Neuronal stem cell (in vitro differentiated cells): ENCODE results near the gene TCEA2.

Source experiments
- DNase-seq: peaks from one replicate; pipeline ENCODE4 v3.0.0-alpha.2; 2013; ENCODE audit warnings: low spot score
- H2AFZ ChIP-seq: one replicate; pipeline ENCODE4 v1.6.1; 2013; ENCODE audit warnings: mild to moderate bottlenecking, low read length, inconsistent platforms
- H2AK5ac ChIP-seq: 2 replicates; pipeline ENCODE4 v1.6.1; 2013; ENCODE audit warnings: low read depth, mild to moderate bottlenecking, inconsistent platforms, low read length, moderate library complexity, mixed read lengths
- H2BK120ac ChIP-seq: 2 replicates; pipeline ENCODE4 v1.6.1; 2013; ENCODE audit warnings: low read depth, mild to moderate bottlenecking, inconsistent platforms, low read length, moderate library complexity, mixed read lengths
- H2BK12ac ChIP-seq: one replicate; pipeline ENCODE4 v1.6.1; 2013; ENCODE audit warnings: low read length, inconsistent platforms
- H2BK15ac ChIP-seq: 2 replicates; pipeline ENCODE4 v1.6.1; 2013; ENCODE audit warnings: mild to moderate bottlenecking, low read length, inconsistent platforms, mixed read lengths
- H2BK5ac ChIP-seq: one replicate; pipeline ENCODE4 v1.6.1; 2013; ENCODE audit warnings: inconsistent platforms, mild to moderate bottlenecking, low read length, moderate library complexity
- H3K14ac ChIP-seq: one replicate; pipeline ENCODE4 v1.6.1; 2013; ENCODE audit warnings: low read length, inconsistent platforms
- H3K18ac ChIP-seq: 2 replicates; pipeline ENCODE4 v1.6.1; 2013; ENCODE audit warnings: low read length, inconsistent platforms
- H3K23ac ChIP-seq: 2 replicates; pipeline ENCODE4 v1.6.1; 2013; ENCODE audit warnings: low read depth, mild to moderate bottlenecking, mixed read lengths, low read length, inconsistent platforms; ENCODE audit not compliant: poor library complexity
- H3K27ac ChIP-seq: replicated peaks from 3 replicates; pipeline ENCODE4 v1.5.1; 2013; ENCODE audit warnings: low read length, inconsistent platforms
- H3K27me3 ChIP-seq, 3 experiments: 2 replicates each; pipeline ENCODE4 v1.6.1; 2013; ENCODE audit warnings: low read length in 3 of 3, mild to moderate bottlenecking in 2 of 3, inconsistent platforms in 1 of 3, low read depth in 1 of 3, mixed read lengths in 1 of 3, moderate library complexity in 1 of 3; ENCODE audit not compliant: control insufficient read depth in 3 of 3, insufficient read depth in 3 of 3
- H3K36me3 ChIP-seq, 2 donors: replicated peaks in 1 of 2; 2 replicates each; pipeline ENCODE4 v1.6.1; 2013; ENCODE audit warnings: low read length in 2 of 2; ENCODE audit not compliant: control insufficient read depth in 2 of 2, insufficient read depth in 2 of 2
- H3K4ac ChIP-seq: 2 replicates; pipeline ENCODE4 v1.6.1; 2013; ENCODE audit warnings: inconsistent platforms, mild to moderate bottlenecking, low read length, moderate library complexity
- H3K4me1 ChIP-seq, 2 donors: 1 replicate in 1 of 2; 2 replicates in 1 of 2; pipeline ENCODE4 v1.6.1; 2013; ENCODE audit warnings: low read length in 2 of 2, low read depth in 1 of 2; ENCODE audit not compliant: control insufficient read depth in 2 of 2, insufficient read depth in 1 of 2
- H3K4me2 ChIP-seq: one replicate; pipeline ENCODE4 v1.6.1; 2013; ENCODE audit warnings: mild to moderate bottlenecking, low read length, inconsistent platforms; ENCODE audit not compliant: insufficient read depth, poor library complexity, severe bottlenecking
- H3K4me3 ChIP-seq, 2 donors: 2 replicates each; pipeline ENCODE4 v1.5.1; 2013; ENCODE audit warnings: low read length in 2 of 2, mild to moderate bottlenecking in 2 of 2, inconsistent platforms in 1 of 2, moderate library complexity in 1 of 2
- H3K79me1 ChIP-seq: one replicate; pipeline ENCODE4 v1.6.1; 2013; ENCODE audit warnings: low read depth, mild to moderate bottlenecking, inconsistent platforms, low read length, moderate library complexity
- H3K9ac ChIP-seq: one replicate; pipeline ENCODE4 v1.6.1; 2013; ENCODE audit warnings: mild to moderate bottlenecking, low read depth, low read length, inconsistent platforms; ENCODE audit not compliant: poor library complexity
- H3K9me3 ChIP-seq, 2 donors: replicated peaks in 1 of 2; 2 replicates each; pipeline versions ENCODE3 to v1.6.1; 2013; ENCODE audit warnings: low read length in 2 of 2, mild to moderate bottlenecking in 2 of 2, inconsistent platforms in 1 of 2, low read depth in 1 of 2, mixed read lengths in 1 of 2, moderate library complexity in 1 of 2; ENCODE audit not compliant: control insufficient read depth in 2 of 2, insufficient read depth in 1 of 2
- H4K8ac ChIP-seq: one replicate; pipeline ENCODE4 v1.6.1; 2013; ENCODE audit warnings: low read depth, mild to moderate bottlenecking, inconsistent platforms, low read length, moderate library complexity
- H4K91ac ChIP-seq: one replicate; pipeline ENCODE4 v1.6.1; 2013; ENCODE audit warnings: low read length, low read depth, mild to moderate bottlenecking, inconsistent platforms; ENCODE audit not compliant: poor library complexity
- WGBS, 2 donors: extraction: QIAGEN DNeasy Blood & Tissue Kit; methylation state at CpG; one replicate each; pipeline ENCODE4 v1.1.7; 2013; ENCODE audit warnings: missing lambda C conversion rate in 2 of 2, mixed read lengths in 1 of 2; ENCODE audit not compliant: insufficient read length in 2 of 2, insufficient replicate concordance in 1 of 2; ENCODE audit errors: extremely low coverage in 2 of 2; 5-methylcytosine and 5-hydroxymethylcytosine counted together

TCEA2 gene

DNA sequence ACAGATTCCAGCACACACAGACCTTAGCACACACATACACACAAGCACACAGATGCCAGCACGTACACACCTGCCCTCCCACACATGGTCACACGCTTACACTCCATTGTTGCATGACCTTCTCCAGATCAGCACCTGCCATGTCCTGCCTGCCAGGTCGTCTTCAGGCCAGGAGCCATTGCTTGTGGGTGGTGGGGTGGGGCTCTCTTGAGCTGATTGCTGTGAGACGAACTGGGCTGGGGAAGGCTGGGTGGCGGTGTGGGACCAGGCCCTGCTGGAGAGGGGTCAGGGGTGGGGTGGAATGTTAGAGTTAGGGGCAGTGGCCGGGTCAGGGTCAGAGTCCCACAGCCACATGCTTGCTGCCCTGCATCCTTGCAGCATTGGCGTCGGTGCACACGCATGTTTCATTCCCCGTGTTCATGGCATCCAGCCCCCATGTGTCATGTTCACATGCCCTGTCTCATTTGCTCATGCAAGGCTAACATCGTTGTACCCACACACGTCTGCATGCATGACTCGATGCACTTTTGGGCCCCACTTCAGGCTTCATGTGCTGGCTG lies 50.9 kb downstream of the TCEA2 start:
- Histone ChIP-seq H2AFZ (no peak overlapping the region), H2BK120ac (no peak overlapping the region), H2BK5ac (peak overlapping the region; percentile 53), H3K79me1 (peaks cover 3% of the 10 kb centered on the region), H4K91ac (no peak overlapping the region), H3K27me3 (peaks cover 0 to 60% (median 0%) of the 10 kb centered on the region in 3 experiments), H2AK5ac (peak overlapping the region; percentile 61), H3K4me2 (no peak overlapping the region), H3K18ac (peak overlapping the region; percentile 28), H3K9ac (no peak overlapping the region), H3K27ac (no peak overlapping the region), H2BK15ac (no peak overlapping the region), H3K4me3 (no peak overlapping the region), H3K23ac (peak overlapping the region; percentile 80), H3K4ac (no peak overlapping the region), H2BK12ac (no peak overlapping the region), H3K14ac (peak overlapping the region; percentile 89), H3K4me1 (peaks cover 0 to 2% of the 10 kb centered on the region in 2 donors), H3K36me3 (no peaks in the 10 kb centered on the region), H3K9me3 (no peaks in the 10 kb centered on the region), H4K8ac (no peak overlapping the region)
- no peak for DNase-seq
- WGBS, 2 donors, result no CpG with 5 or more reads among the region's 13 CpGs

DNA sequence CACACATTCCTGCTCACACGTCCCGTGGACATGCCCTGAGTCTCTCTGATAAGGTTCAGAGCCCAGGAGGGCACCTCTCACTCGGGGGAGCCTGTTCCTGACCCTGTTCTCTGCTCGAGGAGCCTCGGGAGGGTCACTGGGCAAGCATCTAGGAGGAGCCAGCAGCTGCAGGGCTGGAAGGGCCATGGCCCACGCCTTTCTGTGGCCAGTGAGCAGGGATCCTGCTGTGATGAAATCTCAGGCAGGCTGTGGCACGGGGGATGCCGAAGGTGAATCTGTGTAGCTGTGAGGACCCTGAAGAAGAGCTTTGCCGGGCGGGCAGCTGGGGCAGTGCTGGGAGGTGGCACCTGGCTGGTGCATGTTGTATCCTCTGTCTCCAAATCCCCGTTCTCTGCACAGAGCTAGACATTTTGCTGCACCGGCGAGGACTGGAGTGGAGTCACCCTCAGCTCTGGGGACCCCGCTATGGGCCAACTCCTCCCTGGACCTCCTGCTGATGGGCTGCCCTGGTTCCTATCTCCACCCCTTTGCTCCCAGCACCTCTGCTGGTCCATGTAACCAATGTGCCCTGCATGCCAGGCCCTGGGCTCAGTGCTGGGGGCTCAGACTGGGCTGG lies 51.5 kb downstream of the TCEA2 start:
- Histone ChIP-seq H4K91ac (no peak overlapping the region), H3K79me1 (peaks cover 3% of the 10 kb centered on the region), H2BK120ac (no peak overlapping the region), H3K4ac (peak overlapping the region; percentile 69), H4K8ac (no peak overlapping the region), H3K4me1 (peaks cover 0 to 2% of the 10 kb centered on the region in 2 donors), H2AK5ac (no peak overlapping the region), H3K27ac (no peak overlapping the region), H2AFZ (no peak overlapping the region), H3K4me2 (no peak overlapping the region), H2BK15ac (no peak overlapping the region), H3K9ac (no peak overlapping the region), H3K4me3 (peak overlapping the region in 1 of 2 donors; percentile 36), H3K23ac (peak overlapping the region; percentile 80), H3K9me3 (no peaks in the 10 kb centered on the region), H3K14ac (no peak overlapping the region), H2BK12ac (no peak overlapping the region), H2BK5ac (peak overlapping the region; percentile 53), H3K36me3 (no peaks in the 10 kb centered on the region), H3K27me3 (peaks cover 0 to 56% (median 0%) of the 10 kb centered on the region in 3 experiments), H3K18ac (peak overlapping the region; percentile 19)
- no CpG with 5 or more reads among the region's 14 CpGs for WGBS, 2 donors
- no peak for DNase-seq

- H3K18ac ChIP-seq, result peak overlapping the region; percentile 64
- H2BK5ac ChIP-seq, result peak overlapping the region; percentile 53
- H3K4me3 ChIP-seq, result peak overlapping the region in 1 of 2 donors; percentile 70
- peaks cover 0 to 47% (median 0%) of the 10 kb centered on the region in 3 experiments for H3K27me3 ChIP-seq
- peak overlapping the region; percentile 82 for H3K14ac ChIP-seq
- no peak overlapping the region for H2BK12ac ChIP-seq
- peaks cover 3% of the 10 kb centered on the region for H3K79me1 ChIP-seq
- H2BK120ac ChIP-seq, result peak overlapping the region; percentile 67
- H3K36me3 ChIP-seq, result no peaks in the 10 kb centered on the region
- no peaks in the 10 kb centered on the region for H3K9me3 ChIP-seq
- H3K4me1 ChIP-seq, result peaks cover 4% of the 10 kb centered on the region in 2 donors
- peak overlapping the region; percentile 83 for H2AK5ac ChIP-seq
- H3K9ac ChIP-seq, result no peak overlapping the region
- H2BK15ac ChIP-seq, result peak overlapping the region; percentile 81
- no CpG with 5 or more reads among the region's 14 CpGs for WGBS, 2 donors
- H4K91ac ChIP-seq, result no peak overlapping the region
- H3K27ac ChIP-seq, result no peak overlapping the region
- no peak overlapping the region for H4K8ac ChIP-seq
- no peak overlapping the region for H3K4ac ChIP-seq
- H2AFZ ChIP-seq, result no peak overlapping the region
- H3K4me2 ChIP-seq, result no peak overlapping the region
- peak overlapping the region; percentile 43 for H3K23ac ChIP-seq
- DNase-seq, result no peak
Measured at GRCh38 chr20:64115171-64115911, 52.3 kb downstream of the TCEA2 start.

DNA sequence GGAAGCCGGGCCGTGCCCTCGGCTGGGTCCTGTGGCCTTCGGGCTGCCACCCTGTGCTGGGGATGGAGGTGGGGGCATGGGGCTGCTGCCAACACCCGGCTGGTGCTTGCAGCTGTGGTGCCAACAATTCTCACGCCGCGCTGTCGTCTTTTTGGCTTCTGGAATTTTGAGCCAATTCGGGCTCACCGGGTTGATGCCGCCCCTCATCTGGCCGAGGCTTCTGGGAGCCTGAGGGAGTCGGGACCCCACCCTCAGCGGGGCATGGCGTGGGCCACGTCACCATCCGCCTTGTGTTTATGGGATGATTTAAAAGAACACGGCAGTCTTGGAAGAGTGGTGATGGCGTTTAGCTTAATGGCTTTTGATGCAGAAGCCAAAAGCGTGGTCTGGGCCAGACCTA lies 53.0 kb downstream of the TCEA2 start:
- Histone ChIP-seq H3K9me3 (no peaks in the 10 kb centered on the region), H3K23ac (peak overlapping the region; percentile 43), H2BK15ac (no peak overlapping the region), H4K8ac (no peak overlapping the region), H2BK5ac (peak overlapping the region; percentile 53), H3K27me3 (peaks cover 0 to 42% (median 0%) of the 10 kb centered on the region in 3 experiments), H3K27ac (no peak overlapping the region), H3K4me3 (no peak overlapping the region), H2BK120ac (no peak overlapping the region), H2BK12ac (no peak overlapping the region), H3K9ac (no peak overlapping the region), H3K79me1 (peaks cover 3% of the 10 kb centered on the region), H4K91ac (no peak overlapping the region), H3K36me3 (no peaks in the 10 kb centered on the region), H3K4me2 (no peak overlapping the region), H3K4me1 (peaks cover 4% of the 10 kb centered on the region in 2 donors), H3K14ac (no peak overlapping the region), H2AFZ (no peak overlapping the region), H3K18ac (no peak overlapping the region), H3K4ac (no peak overlapping the region), H2AK5ac (no peak overlapping the region)
- no peak for DNase-seq
- WGBS, 2 donors, result no CpG with 5 or more reads among the region's 21 CpGs
